GM18505 (cell line): ENCODE results near the gene MTA1.

ENCODE experiments used
- ATAC-seq: cut with Tn5 transposase; IDR thresholded peaks from one replicate; pipeline ENCODE4 v1.9.1; 2021; ENCODE audit not compliant: unreplicated experiment
- POLR2A ChIP-seq: IDR thresholded peaks from 4 replicates; pipeline ENCODE4 v1.6.1; 2011; ENCODE audit warnings: borderline replicate concordance; ENCODE audit not compliant: insufficient read depth, insufficient read length; ENCODE audit errors: extremely low read depth

The MTA1 gene

GRCh38 chr14:105456736-105457617, 37.4 kb downstream of the MTA1 start:
- no peak for ATAC-seq
- TF ChIP-seq POLR2A: no peak

GRCh38 chr14:105458010-105458409, 38.4 kb downstream of the MTA1 start:
- no peak for TF ChIP-seq POLR2A
- no peak for ATAC-seq

GRCh38 chr14:105458571-105458970, 38.9 kb downstream of the MTA1 start:
- no peak for TF ChIP-seq POLR2A
- ATAC-seq: no peak

- no peak for ATAC-seq
- TF ChIP-seq POLR2A: no peak
Observed at GRCh38 chr14:105460116-105460515, 40.5 kb downstream of the MTA1 start.

GRCh38 chr14:105460616-105461015, 41.0 kb downstream of the MTA1 start:
- no peak for TF ChIP-seq POLR2A
- no peak for ATAC-seq

- no peak for ATAC-seq
- no peak for TF ChIP-seq POLR2A
Observed at GRCh38 chr14:105461903-105462302, 42.3 kb downstream of the MTA1 start.

- ATAC-seq: no peak
- no peak for TF ChIP-seq POLR2A
Observed at GRCh38 chr14:105464501-105464900, 44.9 kb downstream of the MTA1 start.

GRCh38 chr14:105465209-105466031, 45.8 kb downstream of the MTA1 start:
- TF ChIP-seq POLR2A: no peak
- no peak for ATAC-seq

- no peak for ATAC-seq
- TF ChIP-seq POLR2A: no peak
Observed at GRCh38 chr14:105466531-105467248, 47.1 kb downstream of the MTA1 start.

- TF ChIP-seq POLR2A: no peak
- ATAC-seq: no peak
Observed at GRCh38 chr14:105467249-105467941, 47.8 kb downstream of the MTA1 start.

- TF ChIP-seq POLR2A: no peak
- no peak for ATAC-seq
Observed at GRCh38 chr14:105467942-105468471, 48.4 kb downstream of the MTA1 start.

- TF ChIP-seq POLR2A: no peak
- no peak for ATAC-seq
Observed at GRCh38 chr14:105468621-105469241, 49.1 kb downstream of the MTA1 start.
